GM15510 (cell line): ENCODE data around the gene ZMAT3.

ENCODE experiments used
- POLR2A ChIP-seq: IDR thresholded peaks from 3 replicates; pipeline ENCODE4 v1.6.1; 2011; ENCODE audit warnings: borderline replicate concordance; ENCODE audit not compliant: insufficient read length; ENCODE audit errors: extremely low read depth

ZMAT3 gene

DNA sequence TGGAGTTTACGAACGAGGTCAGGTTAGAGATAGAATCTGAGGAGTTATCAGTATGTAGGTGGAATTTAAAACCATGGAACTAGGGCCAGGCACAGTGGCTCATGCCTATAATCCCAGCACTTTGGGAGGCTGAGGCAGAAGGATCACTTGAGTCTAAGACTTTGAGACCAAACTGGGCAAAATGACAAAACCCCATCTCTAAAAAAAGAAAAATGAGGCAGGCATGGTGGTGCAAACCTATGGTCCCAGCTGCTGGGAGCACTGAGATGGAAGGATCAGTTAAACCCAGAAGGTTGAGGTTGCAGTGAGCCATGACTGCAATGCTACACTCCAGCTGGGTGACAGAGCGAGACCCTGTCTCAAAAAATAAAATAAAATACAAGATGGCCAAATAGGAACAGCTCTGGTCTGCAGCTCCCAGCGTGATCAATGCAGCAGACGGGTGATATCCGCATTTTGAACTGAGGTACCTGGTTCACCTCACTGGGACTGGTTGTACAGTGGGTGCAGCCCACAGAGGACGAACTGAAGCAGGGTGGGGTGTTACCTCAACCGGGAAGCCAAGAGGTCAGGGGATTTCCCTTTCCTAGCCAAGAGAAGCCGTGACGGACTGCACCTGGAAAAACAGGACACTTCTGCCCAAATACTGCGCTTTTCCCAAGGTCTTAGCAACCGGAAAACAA, 33.3 kb downstream of the ZMAT3 start:
- no peak for TF ChIP-seq POLR2A

DNA sequence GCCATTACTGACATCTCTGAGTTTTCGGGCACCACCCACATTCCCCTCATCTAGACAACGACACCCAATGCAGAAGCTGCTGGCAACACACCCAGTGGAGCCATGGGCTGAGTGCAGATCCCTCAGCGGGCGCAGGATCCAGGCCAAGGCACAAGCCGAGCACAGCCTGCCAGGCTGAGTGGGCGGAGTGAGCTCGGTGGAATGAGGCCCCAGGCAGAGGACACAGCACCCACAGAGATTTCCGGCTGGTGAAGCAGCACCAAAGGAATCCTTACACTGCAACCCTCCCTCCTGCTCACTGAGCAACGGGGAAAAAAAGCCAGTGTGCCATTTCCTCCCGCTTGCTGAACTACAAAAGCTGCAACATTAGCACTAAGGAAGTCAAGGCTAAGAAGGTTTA, 34.3 kb downstream of the ZMAT3 start:
- TF ChIP-seq POLR2A, result no peak

DNA sequence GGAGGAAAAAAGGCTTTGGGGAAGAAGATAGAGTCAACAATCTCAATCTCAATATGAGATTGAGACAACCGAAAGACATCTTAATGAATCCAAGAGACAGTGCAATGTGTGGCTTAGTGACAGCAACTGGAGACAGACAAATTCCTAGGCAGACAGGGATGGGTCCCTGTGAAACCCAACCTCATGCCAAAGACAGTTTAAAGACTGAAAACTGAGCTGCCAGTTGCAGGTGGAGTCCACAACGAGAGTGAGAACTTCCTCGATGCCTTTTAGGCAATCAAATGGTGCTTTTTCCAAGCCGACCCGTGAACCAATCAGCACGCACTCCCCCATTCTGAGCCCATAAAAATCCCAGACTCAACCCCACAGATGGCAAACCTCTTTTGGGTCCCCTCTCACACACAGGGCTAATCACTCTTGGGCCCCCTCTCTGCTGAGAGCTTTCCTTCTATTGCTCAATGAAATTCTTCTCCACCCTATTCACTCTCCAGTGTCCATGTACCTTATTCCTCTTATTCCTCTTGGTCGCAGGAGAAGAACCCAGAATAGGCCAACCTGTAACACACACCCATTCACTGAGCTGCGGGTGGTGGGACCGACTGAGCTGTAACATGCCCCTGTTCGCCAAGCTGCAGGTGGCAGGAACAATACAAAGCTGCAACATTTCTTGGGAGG, 34.8 kb downstream of the ZMAT3 start:
- TF ChIP-seq POLR2A, result no peak

DNA sequence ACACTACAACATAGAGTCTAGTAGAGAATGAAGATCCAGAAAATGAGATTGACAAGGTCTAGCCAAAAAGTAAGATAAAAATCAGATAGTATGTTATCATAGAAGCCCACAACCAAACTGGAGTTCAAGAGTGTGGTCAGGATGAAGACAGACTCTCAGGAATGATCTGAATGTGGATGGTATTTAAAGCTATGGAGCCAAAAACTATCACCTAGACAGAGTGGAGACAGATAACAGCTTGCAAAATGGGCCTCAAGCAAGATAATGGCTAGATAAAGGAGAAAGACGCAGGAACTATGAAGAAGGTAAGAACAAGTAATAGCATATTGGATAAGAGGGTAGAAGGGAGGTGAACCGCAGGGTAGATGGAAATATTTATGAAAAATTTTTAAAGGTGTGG, 35.4 kb downstream of the ZMAT3 start:
- TF ChIP-seq POLR2A, result no peak

DNA sequence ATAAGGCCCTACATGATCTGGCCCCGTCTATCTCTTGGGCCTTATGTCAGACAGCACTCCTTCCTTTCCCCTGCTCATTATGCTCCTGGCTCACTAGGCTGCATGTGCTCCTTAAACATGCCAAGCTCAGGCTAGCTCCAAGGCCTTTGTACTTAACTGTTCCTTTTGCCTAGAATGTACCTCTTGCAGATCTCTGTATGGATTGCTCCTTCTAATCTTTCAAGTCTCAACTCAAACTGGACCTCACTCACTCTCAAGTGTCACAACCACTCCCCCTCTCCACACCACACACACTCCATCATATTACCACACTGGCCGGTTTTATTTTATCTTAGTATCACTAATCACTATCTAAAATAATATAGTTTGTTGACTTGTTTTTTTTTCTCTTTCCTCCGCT, 36.4 kb downstream of the ZMAT3 start:
- no peak for TF ChIP-seq POLR2A

DNA sequence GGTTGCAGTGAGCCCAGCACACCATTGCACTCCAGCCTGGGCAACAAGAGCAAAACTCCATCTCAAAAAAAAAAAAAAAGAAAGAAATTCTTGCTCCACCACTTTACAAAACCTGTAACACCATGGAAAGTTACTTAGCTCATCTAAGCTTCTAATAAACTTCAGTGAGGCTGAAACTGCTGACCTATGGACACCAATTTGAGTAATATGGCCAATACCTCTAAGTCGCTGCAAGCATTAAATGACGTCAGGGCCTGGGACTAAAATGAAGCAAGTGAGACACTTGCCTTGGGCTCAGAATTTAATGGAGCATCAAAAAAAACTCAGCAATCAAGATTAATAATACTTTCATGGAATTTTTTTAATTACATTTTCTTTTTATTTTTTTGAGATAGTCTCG, 42.5 kb downstream of the ZMAT3 start:
- no peak for TF ChIP-seq POLR2A

DNA sequence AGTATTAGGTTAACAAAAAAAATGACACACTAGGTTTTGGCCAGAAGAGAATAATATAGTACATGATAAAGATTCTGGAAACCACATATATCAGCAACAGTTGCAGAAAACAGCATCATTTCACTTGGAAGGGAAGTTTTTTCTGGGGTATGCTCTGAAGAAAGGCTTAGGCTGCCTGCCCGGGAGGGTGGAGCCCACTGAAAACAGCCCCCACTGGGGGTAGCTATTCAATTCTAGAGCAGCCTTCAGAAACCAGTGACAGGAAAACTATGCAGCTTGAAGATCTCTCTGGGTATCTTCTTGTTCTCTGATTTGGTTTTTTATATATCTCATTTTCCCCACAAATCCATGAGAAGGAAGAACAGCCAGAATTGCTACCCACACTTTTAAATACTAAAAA, 43.2 kb downstream of the ZMAT3 start:
- TF ChIP-seq POLR2A, result no peak

DNA sequence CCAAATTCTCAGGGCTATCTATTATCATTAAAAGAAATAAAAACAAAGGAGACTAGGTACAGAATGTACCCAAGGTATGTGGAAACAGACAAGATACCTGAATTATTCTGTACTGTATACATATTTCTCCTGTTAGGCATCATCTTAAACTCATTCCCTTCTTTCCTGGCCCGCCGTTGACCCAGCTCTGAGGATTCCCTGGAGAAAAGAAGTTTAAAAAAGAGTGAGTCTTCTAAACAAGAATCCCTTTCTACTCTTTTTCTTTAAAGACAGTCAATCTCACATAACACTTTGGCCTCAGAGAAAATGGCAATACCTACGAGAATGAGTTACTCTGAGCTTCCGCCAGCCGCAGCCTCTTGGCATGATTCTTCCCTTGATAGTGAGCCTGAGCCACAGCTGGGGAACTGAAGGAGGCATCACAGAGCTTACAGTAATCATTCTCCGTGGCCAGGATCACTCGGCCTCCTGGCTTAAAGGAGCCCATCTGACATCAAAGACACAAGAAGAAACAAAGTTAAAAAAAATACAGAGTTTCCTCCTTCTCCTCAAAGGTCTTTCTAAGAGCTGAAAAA, 44.2 kb downstream of the ZMAT3 start:
- TF ChIP-seq POLR2A, result no peak

DNA sequence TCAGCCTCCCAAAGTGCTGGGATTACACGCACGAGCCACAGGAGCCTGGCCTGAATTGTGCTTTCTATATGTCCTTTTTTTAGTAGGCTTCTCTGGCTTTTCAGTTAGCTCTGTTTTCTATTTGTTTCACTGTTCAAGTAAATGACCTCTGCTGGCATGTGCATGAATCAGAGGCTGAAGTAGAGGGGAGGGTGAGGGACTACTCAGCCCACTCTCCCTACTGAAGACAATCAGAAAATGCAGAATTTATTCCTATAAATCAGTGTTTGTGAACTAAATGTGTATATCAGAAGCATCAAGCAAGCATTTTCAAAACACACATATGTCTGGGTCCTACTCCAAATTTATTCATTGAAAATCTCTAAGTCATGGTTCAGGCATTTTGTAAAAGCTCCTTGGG, 45.0 kb downstream of the ZMAT3 start:
- no peak for TF ChIP-seq POLR2A

DNA sequence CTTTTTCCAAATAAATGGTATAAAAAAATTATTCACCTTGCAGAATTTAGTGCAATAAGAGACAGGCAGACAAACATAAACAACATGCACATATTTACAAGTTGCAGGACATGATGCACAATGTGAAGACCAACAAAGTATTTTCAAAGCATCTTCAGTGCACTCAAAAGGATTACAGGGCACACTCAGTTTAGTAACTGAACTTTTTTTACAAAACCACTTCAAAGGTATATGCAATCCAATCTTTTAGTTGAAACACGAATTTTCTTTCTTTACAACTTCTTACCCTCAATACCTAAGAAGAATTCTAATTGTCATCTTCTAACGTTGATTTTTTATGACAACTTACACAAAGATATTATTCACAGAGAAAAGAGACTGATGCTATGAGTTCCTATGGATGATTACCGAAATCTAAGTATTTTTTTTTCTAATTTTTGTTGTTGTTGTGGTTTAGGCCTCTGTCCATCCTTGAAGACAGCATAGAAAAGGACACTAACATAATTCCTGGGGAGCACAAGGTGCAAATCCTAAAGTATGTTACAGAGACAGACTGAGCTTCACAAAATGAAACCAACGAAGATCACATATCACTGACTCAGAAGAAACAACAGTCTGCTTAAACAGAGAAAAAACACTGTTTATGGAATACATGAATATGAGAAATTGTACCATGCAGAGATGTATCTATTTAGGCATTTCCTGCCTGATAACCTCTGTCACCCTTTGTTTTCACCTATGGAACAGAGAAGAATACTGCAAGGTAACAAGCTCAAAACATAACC, 50.3 kb downstream of the ZMAT3 start:
- TF ChIP-seq POLR2A, result no peak

DNA sequence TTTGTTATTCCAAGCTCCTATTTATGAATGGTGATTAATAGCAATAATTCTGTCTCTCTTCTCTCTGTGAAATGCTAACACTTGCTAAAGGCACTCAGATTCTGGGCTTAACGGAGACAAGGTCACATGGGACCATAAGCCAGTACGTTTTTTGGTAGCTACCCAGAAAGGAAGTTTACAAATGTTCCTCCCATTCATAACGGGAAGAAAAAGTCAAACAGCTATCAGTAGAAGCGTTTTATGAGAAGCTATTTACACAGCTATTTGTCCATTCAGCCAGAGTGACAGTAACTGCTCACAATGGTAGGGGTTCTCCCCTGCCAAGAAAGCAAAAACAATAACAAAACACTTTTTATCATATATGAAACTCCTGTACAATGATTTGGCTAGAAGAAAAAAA, 51.5 kb downstream of the ZMAT3 start:
- no peak for TF ChIP-seq POLR2A

DNA sequence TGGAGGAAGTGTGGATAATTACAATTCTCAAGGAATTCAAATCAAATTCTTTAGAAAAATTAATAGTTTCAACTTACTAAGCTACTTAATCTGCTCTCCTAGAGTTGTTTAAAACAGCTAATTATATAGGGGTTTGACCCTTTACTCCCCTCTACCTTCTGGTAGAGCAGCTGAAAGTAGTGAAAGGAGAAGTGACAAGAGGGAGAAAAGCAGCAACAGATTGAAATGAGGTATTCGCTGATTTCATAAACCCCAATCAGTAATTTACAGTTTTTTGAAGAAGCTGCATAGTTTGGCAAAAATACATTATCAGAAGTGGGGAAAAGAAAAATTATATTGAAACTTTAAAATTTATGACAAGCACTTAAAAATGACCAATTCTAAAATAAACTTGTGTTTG, 52.8 kb downstream of the ZMAT3 start:
- no peak for TF ChIP-seq POLR2A

DNA sequence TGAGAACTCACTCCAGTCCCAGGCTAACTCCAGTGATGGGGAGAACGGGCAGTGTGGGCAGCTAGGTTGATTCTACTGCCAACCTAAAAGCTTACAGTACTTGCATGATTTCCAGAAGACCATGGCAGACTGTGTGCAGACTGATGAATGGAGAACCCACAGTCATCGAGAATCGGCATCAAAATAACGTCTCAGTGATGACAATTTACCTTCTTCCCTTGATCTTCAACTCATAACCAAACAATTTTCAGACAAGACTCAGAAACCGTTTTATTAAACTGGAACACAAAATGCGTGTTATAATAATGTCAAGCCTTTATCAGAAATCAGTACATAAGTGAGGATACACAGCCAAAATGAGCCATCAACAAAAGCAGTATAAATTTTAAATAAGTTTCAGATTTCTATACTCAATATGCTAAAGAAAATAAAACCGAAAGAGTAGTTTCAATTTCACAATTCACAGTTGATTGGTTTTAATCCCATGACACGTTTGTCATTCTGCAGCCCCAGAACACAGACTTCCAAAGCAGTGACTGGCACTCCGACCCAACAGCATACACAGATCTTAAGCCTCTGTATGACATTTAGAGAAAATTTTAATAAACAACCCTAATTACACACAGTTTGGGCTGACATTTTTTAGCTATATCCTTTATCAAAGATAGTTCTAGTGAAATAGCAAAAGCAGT, 54.5 kb downstream of the ZMAT3 start:
- no peak for TF ChIP-seq POLR2A

DNA sequence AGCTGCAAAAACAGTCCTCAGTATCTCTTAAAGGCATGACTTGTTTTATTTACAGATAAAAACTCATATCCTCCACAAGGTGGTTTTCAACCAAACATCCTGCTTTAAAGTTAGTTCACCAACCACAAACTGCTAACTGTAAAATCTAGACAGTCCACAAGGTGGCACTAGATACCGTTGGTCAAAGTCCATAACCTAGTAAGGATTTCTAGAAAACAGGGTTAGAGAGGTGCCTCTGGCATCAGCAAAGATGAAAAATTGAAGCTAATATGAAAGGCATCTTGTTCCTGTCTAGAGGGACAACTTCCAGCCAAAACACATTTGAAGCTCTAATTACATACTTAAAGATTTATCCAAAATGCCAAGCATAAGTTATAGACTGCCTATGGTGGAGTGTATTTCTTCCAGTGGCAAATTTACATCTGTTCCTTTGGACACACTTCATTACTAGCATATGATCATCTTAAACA, 56.0 kb downstream of the ZMAT3 start:
- TF ChIP-seq POLR2A, result no peak

DNA sequence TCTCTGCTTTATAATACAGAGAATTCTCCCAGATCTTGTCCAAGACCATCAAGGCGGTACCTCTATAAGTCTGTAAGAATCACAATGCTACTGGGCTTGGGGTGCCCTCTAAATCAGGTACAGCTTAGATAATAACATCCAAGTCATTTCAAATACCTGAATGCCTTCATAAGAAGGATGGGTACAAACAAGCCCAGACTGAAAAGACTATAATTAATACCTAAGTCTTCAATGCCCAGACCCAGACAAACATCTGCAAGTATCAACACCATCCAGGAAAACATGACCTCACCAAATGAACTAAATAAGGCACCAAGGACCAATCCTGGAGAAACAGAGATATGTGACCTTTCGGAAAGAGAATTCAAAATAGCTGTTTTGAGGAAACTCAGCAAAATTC, 65.9 kb downstream of the ZMAT3 start:
- no peak for TF ChIP-seq POLR2A
